ENCODE results near the gene PRRX1.

The PRRX1 gene

GRCh38 chr1:170741678-170742077 is 77.7 kb downstream of the PRRX1 start:
- no peak for DNase-seq (ENCODE audit: low spot score)
- no peak for TF ChIP-seq CTCF (IDR thresholded peaks at IDR 0.05; ENCODE audit: extremely low read depth, insufficient read depth, missing control alignments)
- in situ Hi-C loops (cut with MboI; ENCODE audit: low pct_unique_long_range_greater_than_20kb, low sequenced_read_pairs, unreplicated experiment): no loop called here

GRCh38 chr1:170742600-170742999 is 78.7 kb downstream of the PRRX1 start:
- no peak for TF ChIP-seq CTCF (IDR thresholded peaks at IDR 0.05; ENCODE audit: extremely low read depth, insufficient read depth, missing control alignments)
- no peak for DNase-seq (ENCODE audit: low spot score)
- in situ Hi-C loops (cut with MboI; ENCODE audit: low pct_unique_long_range_greater_than_20kb, low sequenced_read_pairs, unreplicated experiment): no loop called here

- no peak for DNase-seq (ENCODE audit: low spot score)
- no peak for TF ChIP-seq CTCF (IDR thresholded peaks at IDR 0.05; ENCODE audit: extremely low read depth, insufficient read depth, missing control alignments)
- in situ Hi-C loops (cut with MboI; ENCODE audit: low pct_unique_long_range_greater_than_20kb, low sequenced_read_pairs, unreplicated experiment): no loop called here
Measured at GRCh38 chr1:170743083-170743482, 79.2 kb downstream of the PRRX1 start.

- in situ Hi-C loops (cut with MboI; ENCODE audit: low pct_unique_long_range_greater_than_20kb, low sequenced_read_pairs, unreplicated experiment): no loop called here
- no peak for TF ChIP-seq CTCF (IDR thresholded peaks at IDR 0.05; ENCODE audit: extremely low read depth, insufficient read depth, missing control alignments)
- no peak for DNase-seq (ENCODE audit: low spot score)
Measured at GRCh38 chr1:170749549-170749948, 85.6 kb downstream of the PRRX1 start.

GRCh38 chr1:170749959-170750358 is 86.0 kb downstream of the PRRX1 start:
- in situ Hi-C loops (cut with MboI; ENCODE audit: low pct_unique_long_range_greater_than_20kb, low sequenced_read_pairs, unreplicated experiment): no loop called here
- no peak for DNase-seq (ENCODE audit: low spot score)
- no peak for TF ChIP-seq CTCF (IDR thresholded peaks at IDR 0.05; ENCODE audit: extremely low read depth, insufficient read depth, missing control alignments)

DNA sequence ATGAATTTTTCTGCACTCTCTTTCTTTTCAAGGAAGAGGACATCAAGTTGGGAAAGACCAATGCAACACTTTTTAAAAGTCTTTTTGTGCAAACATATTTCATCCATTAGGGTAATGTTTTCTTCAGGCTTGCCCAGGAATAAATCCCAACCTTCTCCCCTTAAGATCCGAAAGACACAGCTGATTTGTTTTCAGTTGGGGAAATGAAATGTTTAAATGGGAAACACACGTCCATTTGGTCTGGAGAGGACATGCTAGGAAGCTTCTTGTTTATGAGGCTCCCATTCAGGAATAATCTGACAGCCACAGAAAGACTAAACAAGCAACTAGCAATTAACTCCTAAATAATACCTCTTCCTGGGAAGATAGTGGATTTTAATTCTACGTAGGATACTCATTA is 91.9 kb downstream of the PRRX1 start:
- no peak for DNase-seq (ENCODE audit: low spot score)
- in situ Hi-C loops (cut with MboI; ENCODE audit: low pct_unique_long_range_greater_than_20kb, low sequenced_read_pairs, unreplicated experiment): no loop called here
- no peak for TF ChIP-seq CTCF (IDR thresholded peaks at IDR 0.05; ENCODE audit: extremely low read depth, insufficient read depth, missing control alignments)

GRCh38 chr1:170758992-170759391 is 95.1 kb downstream of the PRRX1 start:
- DNase-seq (ENCODE audit: low spot score): no peak
- no peak for TF ChIP-seq CTCF (IDR thresholded peaks at IDR 0.05; ENCODE audit: extremely low read depth, insufficient read depth, missing control alignments)
- in situ Hi-C loops (cut with MboI; ENCODE audit: low pct_unique_long_range_greater_than_20kb, low sequenced_read_pairs, unreplicated experiment): no loop called here

All from GM13977 (cell line).